Smooth muscle cell (in vitro differentiated cells): ENCODE measurements around the gene TSHB. TPM values are rescaled to one million over a fixed set of nuclear protein-coding genes. Genes with fewer than 3 reads are reported as not detected.

Experiments
- DNase-seq: peaks from one replicate; lab custom pipeline; 2025; ENCODE audit not compliant: unreplicated experiment; lab: John Stamatoyannopoulos, UW
- H2AFZ ChIP-seq: fragments of 200-600 bp; sonication (generic); 2 replicates; pipeline ENCODE4 v1.6.0; 2016; ENCODE audit warnings: antibody characterized with exemption, low read depth, mild to moderate bottlenecking
- H3F3A ChIP-seq: fragments of 200-600 bp; sonication (generic); 2 replicates; pipeline ENCODE4 v1.6.0; 2017; ENCODE audit warnings: antibody characterized with exemption, low read depth
- H3K27ac ChIP-seq: fragments of 200-600 bp; sonication (generic); 2 replicates; pipeline ENCODE4 v1.5.1; 2016; ENCODE audit warnings: low read depth, mild to moderate bottlenecking
- H3K27me3 ChIP-seq: fragments of 200-600 bp; sonication (generic); 2 replicates; pipeline ENCODE4 v1.6.1; 2016; ENCODE audit warnings: low read depth, mild to moderate bottlenecking
- H3K36me3 ChIP-seq: fragments of 200-600 bp; sonication (generic); 2 replicates; pipeline ENCODE4 v1.5.1; 2016; ENCODE audit warnings: low read depth
- H3K4me1 ChIP-seq: fragments of 200-600 bp; sonication (generic); 2 replicates; pipeline ENCODE4 v1.5.1; 2016; ENCODE audit warnings: low read depth
- H3K4me2 ChIP-seq: fragments of 200-600 bp; sonication (generic); 2 replicates; pipeline ENCODE4 v1.6.0; 2016; ENCODE audit warnings: mild to moderate bottlenecking
- H3K4me3 ChIP-seq: fragments of 200-600 bp; sonication (generic); 2 replicates; pipeline ENCODE4 v1.5.1; 2016; ENCODE audit warnings: mild to moderate bottlenecking
- H3K79me2 ChIP-seq: fragments of 200-600 bp; sonication (generic); 2 replicates; pipeline ENCODE4 v1.6.0; 2016; ENCODE audit warnings: low read depth, mild to moderate bottlenecking
- H3K9ac ChIP-seq: fragments of 200-600 bp; sonication (generic); 2 replicates; pipeline ENCODE4 v1.6.0; 2016; ENCODE audit warnings: low read depth
- H3K9me3 ChIP-seq: fragments of 200-600 bp; sonication (generic); replicated peaks from 2 replicates; pipeline ENCODE4 v1.5.1; 2016; ENCODE audit warnings: low read depth
- H4K20me1 ChIP-seq: fragments of 200-600 bp; sonication (generic); 2 replicates; pipeline ENCODE4 v1.6.0; 2016; ENCODE audit warnings: low read depth
- whole genome bisulfite sequencing: methylation state at CpG from one replicate; pipeline ENCODE4 v1.1.7; 2016; ENCODE audit warnings: low lambda C conversion rate; 5-methylcytosine and 5-hydroxymethylcytosine counted together
- polyA plus RNA-seq: library from polyadenylated mRNA; unstranded; fragments of >200 nt; fragmentation: Nextera tagmentation; extraction: Ambion mirVana; gene quantifications from 2 replicates; pipeline ENCODE4 v1.2.1, GENCODE V29; 2016
- total RNA-seq: library from RNA; depleted of rRNA; stranded (reverse); fragments of >200 nt; gene quantifications from 2 replicates; pipeline ENCODE4 v1.2.3, GENCODE V29; 2014
- TF ChIP-seq, protein P1 (sequence below): fragments of 200-600 bp; sonication (generic); IDR thresholded peaks from 2 replicates; pipeline ENCODE4 v1.5.1; 2017; ENCODE audit warnings: borderline replicate concordance, mild to moderate bottlenecking, antibody characterized with exemption; ENCODE audit not compliant: insufficient read depth, poor library complexity, severe bottlenecking

TSHB gene
- total and polyA plus RNA-seq, 2 experiments from 2014 or later, result not detected

GRCh38 chr1:115031595-115031994 lies 2.0 kb downstream of the TSHB start:
- WGBS, result 46% methylated on average over 2 of the region's 2 CpGs
- H3K36me3 ChIP-seq, result no peaks in the 10 kb centered on the region
- no peak for DNase-seq
- no peak overlapping the region for H3K27ac ChIP-seq
- no peaks in the 10 kb centered on the region for H3K4me1 ChIP-seq
- H3F3A ChIP-seq, result no peaks in the 10 kb centered on the region
- peak overlapping the region; percentile 20 for H2AFZ ChIP-seq
- H3K4me3 ChIP-seq, result no peak overlapping the region
- no peaks in the 10 kb centered on the region for H4K20me1 ChIP-seq
- TF ChIP-seq, protein P1, sequence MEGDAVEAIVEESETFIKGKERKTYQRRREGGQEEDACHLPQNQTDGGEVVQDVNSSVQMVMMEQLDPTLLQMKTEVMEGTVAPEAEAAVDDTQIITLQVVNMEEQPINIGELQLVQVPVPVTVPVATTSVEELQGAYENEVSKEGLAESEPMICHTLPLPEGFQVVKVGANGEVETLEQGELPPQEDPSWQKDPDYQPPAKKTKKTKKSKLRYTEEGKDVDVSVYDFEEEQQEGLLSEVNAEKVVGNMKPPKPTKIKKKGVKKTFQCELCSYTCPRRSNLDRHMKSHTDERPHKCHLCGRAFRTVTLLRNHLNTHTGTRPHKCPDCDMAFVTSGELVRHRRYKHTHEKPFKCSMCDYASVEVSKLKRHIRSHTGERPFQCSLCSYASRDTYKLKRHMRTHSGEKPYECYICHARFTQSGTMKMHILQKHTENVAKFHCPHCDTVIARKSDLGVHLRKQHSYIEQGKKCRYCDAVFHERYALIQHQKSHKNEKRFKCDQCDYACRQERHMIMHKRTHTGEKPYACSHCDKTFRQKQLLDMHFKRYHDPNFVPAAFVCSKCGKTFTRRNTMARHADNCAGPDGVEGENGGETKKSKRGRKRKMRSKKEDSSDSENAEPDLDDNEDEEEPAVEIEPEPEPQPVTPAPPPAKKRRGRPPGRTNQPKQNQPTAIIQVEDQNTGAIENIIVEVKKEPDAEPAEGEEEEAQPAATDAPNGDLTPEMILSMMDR, result no peak
- H3K9me3 ChIP-seq, result no peaks in the 10 kb centered on the region
- H3K4me2 ChIP-seq, result no peak overlapping the region
- H3K9ac ChIP-seq, result no peak overlapping the region
- no peaks in the 10 kb centered on the region for H3K79me2 ChIP-seq
- H3K27me3 ChIP-seq, result no peaks in the 10 kb centered on the region

GRCh38 chr1:115035652-115036051 lies 6.0 kb downstream of the TSHB start:
- no peaks in the 10 kb centered on the region for H3K4me1 ChIP-seq
- no peaks in the 10 kb centered on the region for H3K27me3 ChIP-seq
- no peaks in the 10 kb centered on the region for H3K79me2 ChIP-seq
- no peaks in the 10 kb centered on the region for H4K20me1 ChIP-seq
- H3K36me3 ChIP-seq, result no peaks in the 10 kb centered on the region
- TF ChIP-seq, protein P1, result no peak
- H3K4me3 ChIP-seq, result no peak overlapping the region
- H3K9me3 ChIP-seq, result no peaks in the 10 kb centered on the region
- H3K4me2 ChIP-seq, result no peak overlapping the region
- 72% methylated on average over 1 of the region's 1 CpG for WGBS
- no peaks in the 10 kb centered on the region for H3F3A ChIP-seq
- DNase-seq, result no peak
- H3K27ac ChIP-seq, result no peak overlapping the region
- no peak overlapping the region for H2AFZ ChIP-seq
- no peak overlapping the region for H3K9ac ChIP-seq

DNA sequence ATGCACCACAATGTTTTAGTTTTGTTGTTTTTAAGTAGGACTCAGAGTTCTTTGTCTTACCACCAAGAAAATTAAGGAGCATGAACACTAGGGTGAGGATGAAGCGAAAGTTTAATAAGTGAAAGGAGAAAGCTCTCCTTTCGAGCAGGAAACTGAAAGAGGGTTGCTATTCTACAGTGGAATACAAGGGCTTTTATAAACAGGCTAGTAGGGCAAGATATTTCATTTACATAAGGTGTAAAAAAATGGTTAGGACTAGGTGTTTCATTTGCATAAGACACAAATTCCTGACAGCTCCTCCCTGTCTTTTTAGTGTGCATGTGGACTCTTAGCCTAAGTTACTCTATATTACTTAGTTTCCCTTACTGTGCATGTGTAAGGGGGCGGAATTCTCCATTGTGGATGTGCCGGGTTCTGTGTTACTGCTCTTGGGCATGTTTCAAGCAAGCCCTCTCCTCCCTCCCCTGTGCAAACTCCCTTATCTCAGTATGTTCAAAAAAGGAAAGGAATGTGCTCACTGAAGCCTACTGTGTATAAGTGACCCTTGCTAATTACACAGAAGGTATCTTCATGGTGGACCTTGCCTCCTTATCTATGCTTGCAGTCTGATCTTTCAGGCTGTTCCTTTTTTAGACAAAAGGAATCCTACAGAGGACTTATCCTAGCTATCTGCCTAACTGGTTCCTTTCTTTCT lies 7.3 kb downstream of the TSHB start:
- no peak overlapping the region for H3K9ac ChIP-seq
- peak overlapping the region; percentile 5 for H2AFZ ChIP-seq
- H4K20me1 ChIP-seq, result no peaks in the 10 kb centered on the region
- no peak overlapping the region for H3K4me3 ChIP-seq
- DNase-seq, result no peak
- no peaks in the 10 kb centered on the region for H3K79me2 ChIP-seq
- H3K27ac ChIP-seq, result no peak overlapping the region
- WGBS, result 78% methylated on average over 4 of the region's 4 CpGs
- TF ChIP-seq, protein P1, result no peak
- no peaks in the 10 kb centered on the region for H3K9me3 ChIP-seq
- no peaks in the 10 kb centered on the region for H3K27me3 ChIP-seq
- no peaks in the 10 kb centered on the region for H3F3A ChIP-seq
- no peaks in the 10 kb centered on the region for H3K36me3 ChIP-seq
- peak overlapping the region; percentile 7 for H3K4me2 ChIP-seq
- H3K4me1 ChIP-seq, result no peaks in the 10 kb centered on the region

GRCh38 chr1:115040501-115040900 lies 10.9 kb downstream of the TSHB start:
- H3K27me3 ChIP-seq, result no peaks in the 10 kb centered on the region
- no peak for DNase-seq
- WGBS, result 79% methylated on average over 2 of the region's 2 CpGs

More at GRCh38 chr1:115040501-115040900, 10.9 kb downstream of the TSHB start:
- Histone ChIP-seq H3K4me2 (no peak overlapping the region), H2AFZ (no peak overlapping the region), H3K79me2 (no peaks in the 10 kb centered on the region), H3K4me1 (no peaks in the 10 kb centered on the region), H3K36me3 (no peaks in the 10 kb centered on the region), H3K9ac (no peak overlapping the region), H3F3A (no peaks in the 10 kb centered on the region), H3K27ac (no peak overlapping the region), H3K9me3 (no peaks in the 10 kb centered on the region), H4K20me1 (no peaks in the 10 kb centered on the region), H3K4me3 (no peak overlapping the region)
- TF ChIP-seq, protein P1, result no peak
